Mucosa of stomach (tissue), 1 donor: ENCODE results near the gene IL11.

ENCODE experiments used
- H3K27me3 ChIP-seq: one replicate; pipeline ENCODE4 v1.7.0; 2013; ENCODE audit warnings: mild to moderate bottlenecking, low read length; ENCODE audit not compliant: control insufficient read depth, insufficient read depth
- H3K36me3 ChIP-seq: one replicate; pipeline ENCODE4 v1.7.0; 2013; ENCODE audit warnings: low read length; ENCODE audit not compliant: control insufficient read depth, insufficient read depth
- H3K4me1 ChIP-seq: one replicate; pipeline ENCODE4 v1.7.0; 2013; ENCODE audit warnings: mild to moderate bottlenecking, low read length; ENCODE audit not compliant: control insufficient read depth, insufficient read depth
- H3K4me3 ChIP-seq: one replicate; pipeline ENCODE4 v1.7.0; 2013; ENCODE audit warnings: low read length
- H3K9ac ChIP-seq: one replicate; pipeline ENCODE4 v1.7.0; 2013; ENCODE audit warnings: mild to moderate bottlenecking, low read length, moderate library complexity
- H3K9me3 ChIP-seq: one replicate; pipeline ENCODE4 v1.7.0; 2013; ENCODE audit warnings: mild to moderate bottlenecking, low read length, moderate library complexity; ENCODE audit not compliant: control insufficient read depth
- donor health status: Pancreatic carcinoma.

Gene IL11

DNA sequence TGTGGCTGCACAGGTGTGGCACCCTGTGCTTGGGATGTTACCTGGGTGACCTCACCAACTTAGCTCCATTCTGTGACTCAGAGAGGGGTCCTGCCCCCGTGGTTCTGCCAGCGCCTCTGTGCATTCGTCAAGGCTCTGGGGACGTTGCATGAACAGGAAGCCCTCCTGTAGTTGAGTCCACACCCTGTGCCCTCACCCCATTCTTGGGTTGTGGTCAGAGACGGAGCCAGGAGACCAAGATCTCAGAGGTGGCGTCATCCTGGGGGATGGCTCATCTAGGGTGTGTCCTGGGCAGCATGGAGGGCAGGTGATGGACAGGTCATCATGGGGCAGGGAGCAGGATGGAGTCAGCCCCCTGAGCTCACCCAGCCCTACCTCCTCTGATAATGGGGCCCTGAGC lies 18.2 kb downstream of the IL11 start:
- no peak overlapping the region for H3K9ac ChIP-seq
- no peaks in the 10 kb centered on the region for H3K9me3 ChIP-seq
- no peak overlapping the region for H3K4me3 ChIP-seq
- peaks cover 49% of the 10 kb centered on the region for H3K27me3 ChIP-seq
- H3K4me1 ChIP-seq, result peaks cover 23% of the 10 kb centered on the region
- H3K36me3 ChIP-seq, result no peaks in the 10 kb centered on the region

DNA sequence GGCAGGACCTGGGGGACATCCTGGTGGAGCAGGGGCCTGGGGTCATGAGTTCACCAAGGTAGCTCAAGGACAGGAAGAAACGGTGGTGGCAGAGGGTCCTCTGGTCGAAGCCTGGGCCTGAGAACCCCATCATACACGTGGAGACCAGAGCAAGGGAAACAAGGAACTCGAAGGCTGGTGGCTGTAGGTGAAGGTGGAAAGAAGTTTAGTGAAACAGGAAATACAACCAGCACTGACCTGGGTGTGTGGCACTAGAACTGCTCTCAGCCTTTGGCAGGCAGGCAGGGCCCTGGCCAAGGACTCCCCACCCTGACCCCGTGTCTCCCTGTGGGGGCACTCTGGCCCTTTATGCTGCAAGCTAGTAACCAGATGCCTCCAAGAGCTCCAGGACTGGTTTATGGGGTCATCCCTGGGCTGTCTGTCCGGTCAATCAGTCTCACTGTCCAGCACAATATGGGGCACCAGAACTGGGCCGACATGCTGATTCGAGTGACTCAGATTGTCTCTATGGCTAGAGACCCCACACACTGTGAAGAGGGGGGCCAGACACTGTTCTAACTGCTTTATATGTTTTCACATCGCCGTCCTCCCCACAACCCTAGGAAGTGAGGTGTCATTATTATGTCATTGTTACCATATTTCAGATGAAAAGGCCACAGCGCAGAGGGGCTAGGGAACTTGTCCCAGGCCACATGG lies 19.5 kb downstream of the IL11 start:
- Histone ChIP-seq H3K4me3 (no peak overlapping the region), H3K4me1 (peaks cover 26% of the 10 kb centered on the region), H3K9ac (no peak overlapping the region), H3K36me3 (no peaks in the 10 kb centered on the region), H3K9me3 (no peaks in the 10 kb centered on the region), H3K27me3 (peaks cover 49% of the 10 kb centered on the region)

DNA sequence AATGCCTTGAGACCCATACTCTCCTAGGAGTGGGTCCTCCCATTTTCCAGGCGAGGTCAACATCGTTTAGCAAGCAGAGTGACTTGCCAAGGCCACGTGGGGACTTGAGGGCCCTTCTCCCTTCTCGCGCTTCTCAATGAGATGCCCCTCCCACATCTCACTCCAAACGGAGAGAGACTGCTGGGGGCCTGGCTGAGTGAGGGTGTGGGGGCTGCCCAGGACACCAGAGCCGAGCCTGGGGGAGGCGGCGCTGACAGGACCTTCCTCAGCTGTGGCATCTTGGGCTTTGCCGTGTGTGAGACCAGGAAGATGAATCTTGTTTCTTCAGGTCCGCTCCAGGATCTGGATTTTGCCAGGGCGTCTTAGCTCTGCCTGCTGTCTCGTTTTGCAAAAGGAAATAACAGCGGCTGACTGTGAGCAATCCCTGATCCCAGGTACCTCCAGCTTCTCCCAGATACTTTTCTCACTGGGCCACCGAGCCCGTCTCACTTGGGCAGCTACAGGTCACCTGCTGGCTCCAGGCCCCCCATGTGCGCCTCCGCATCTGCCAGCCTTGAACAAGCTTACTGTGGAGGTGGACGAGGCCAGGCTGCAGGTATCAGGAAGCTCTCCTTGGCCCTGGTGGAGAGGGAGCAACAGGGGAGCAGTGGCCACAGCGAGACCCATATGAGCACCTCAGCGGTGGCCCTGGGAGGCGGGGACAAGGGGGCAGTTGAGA lies 21.8 kb downstream of the IL11 start:
- H3K27me3 ChIP-seq, result peaks cover 32% of the 10 kb centered on the region
- no peak overlapping the region for H3K4me3 ChIP-seq
- peaks cover 28% of the 10 kb centered on the region for H3K4me1 ChIP-seq
- no peaks in the 10 kb centered on the region for H3K9me3 ChIP-seq
- H3K9ac ChIP-seq, result no peak overlapping the region
- H3K36me3 ChIP-seq, result no peaks in the 10 kb centered on the region

DNA sequence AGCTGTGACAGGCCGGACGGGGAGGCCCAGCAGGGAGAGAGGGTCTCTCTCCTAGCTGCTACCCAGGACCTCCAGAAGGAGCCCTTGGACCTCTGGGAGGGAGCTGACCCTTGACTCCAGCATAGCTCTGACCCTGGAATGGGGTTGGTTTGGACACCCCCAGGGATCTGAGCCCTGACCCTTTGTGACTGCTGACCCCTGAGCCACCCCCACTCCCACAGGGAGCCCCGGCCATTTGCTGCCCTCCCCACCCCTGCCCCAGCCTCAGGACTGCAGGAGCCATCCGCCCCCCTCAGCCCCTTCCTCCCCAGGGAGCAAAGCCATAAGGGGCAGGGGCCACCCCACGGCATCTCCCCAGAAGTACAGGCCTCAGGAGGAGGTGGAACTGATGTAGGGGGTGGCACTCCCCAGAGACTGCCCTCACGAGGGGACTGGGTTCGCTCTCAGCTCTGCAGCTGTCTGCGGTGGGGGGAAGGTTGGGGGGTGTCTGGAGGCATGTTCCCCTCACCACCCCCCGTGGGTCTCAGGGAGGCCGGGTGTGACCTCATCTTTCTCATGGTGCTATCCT lies 22.7 kb downstream of the IL11 start:
- Histone ChIP-seq H3K4me3 (no peak overlapping the region), H3K4me1 (peaks cover 21% of the 10 kb centered on the region), H3K9ac (no peak overlapping the region), H3K27me3 (peaks cover 22% of the 10 kb centered on the region), H3K9me3 (no peaks in the 10 kb centered on the region), H3K36me3 (no peaks in the 10 kb centered on the region)

DNA sequence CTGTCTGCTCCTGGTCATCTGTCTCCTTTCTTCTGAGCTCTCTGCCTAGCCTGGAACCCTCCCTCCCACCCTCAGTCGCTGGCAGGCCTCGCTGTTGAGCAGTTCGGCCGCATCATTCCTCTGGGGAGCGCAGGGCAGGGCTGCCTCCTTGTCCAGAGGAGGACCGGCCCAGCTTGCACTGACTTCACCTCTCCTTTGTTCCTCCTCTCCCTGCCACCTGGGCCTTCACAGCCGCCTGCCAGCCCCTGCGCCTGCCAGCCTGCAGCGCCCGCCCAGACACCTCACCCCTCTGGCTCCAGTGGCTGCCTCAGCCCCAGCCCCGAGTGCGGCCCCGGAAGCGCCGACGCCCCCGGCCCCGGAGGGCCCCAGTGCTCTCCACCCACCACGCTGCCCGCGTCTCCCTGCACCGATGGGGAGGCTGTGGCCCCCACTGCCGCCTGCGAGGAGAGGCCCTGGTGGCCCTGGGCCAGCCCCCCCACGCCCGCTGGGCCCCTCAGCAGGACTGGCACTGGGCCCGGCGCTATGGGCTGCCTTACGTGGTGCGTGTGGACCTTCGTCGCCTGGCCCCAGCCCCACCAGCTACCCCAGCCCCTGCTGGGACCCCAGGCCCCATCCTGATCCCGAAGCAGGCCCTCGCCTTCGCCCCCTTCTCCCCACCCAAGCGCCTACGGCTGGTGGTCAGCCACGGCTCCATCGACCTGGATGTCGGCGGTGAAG lies 23.4 kb downstream of the IL11 start:
- Histone ChIP-seq H3K9me3 (no peaks in the 10 kb centered on the region), H3K36me3 (no peaks in the 10 kb centered on the region)

DNA sequence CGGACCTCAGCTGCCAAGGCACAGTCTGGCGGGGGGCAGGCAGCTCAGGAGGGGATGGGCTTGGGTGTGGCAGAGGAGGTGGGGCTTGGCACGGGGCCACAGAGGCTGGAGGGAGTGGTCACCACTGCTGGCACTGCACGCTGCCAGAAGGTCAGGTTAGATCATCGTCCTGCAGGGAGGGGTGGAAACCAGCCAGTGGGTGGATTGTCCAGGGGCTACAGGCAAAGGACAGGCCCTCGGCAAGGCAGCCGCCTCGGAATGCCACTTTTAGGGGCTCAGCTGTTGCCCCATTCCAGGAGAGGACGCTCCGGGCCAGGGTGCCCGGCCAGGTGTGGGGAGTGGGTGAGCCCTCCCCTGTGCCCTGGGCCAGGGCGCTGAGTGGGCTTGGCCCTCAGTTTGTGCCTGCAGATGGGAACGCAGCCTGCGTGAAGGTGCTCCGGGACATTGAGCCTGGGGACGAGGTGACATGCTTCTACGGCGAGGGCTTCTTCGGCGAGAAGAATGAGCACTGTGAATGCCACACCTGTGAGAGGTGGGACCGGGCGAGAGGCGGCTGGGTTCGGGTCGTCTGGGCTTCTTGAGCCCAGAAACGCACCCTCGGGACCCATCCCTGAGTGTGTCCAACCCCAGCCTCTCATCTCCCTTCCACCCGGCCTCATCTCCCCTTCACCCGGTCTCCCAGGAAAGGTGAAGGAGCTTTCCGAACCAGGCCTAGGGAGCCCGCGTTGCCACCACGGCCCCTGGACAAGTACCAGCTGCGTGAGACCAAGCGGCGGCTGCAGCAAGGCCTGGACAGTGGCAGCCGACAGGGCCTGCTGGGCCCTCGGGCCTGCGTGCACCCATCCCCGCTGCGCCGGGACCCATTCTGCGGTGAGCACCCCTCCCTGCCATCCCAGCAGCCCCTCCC lies 24.2 kb downstream of the IL11 start:
- H3K9ac ChIP-seq, result no peak overlapping the region
- H3K9me3 ChIP-seq, result no peaks in the 10 kb centered on the region
- peaks cover 8% of the 10 kb centered on the region for H3K27me3 ChIP-seq
- H3K36me3 ChIP-seq, result no peaks in the 10 kb centered on the region
- no peak overlapping the region for H3K4me3 ChIP-seq
- peaks cover 16% of the 10 kb centered on the region for H3K4me1 ChIP-seq

More for the DNA sequence above, 23.4 kb downstream of the IL11 start:
- H3K27me3 ChIP-seq, result peaks cover 16% of the 10 kb centered on the region
- no peak overlapping the region for H3K4me3 ChIP-seq
- H3K4me1 ChIP-seq, result peaks cover 16% of the 10 kb centered on the region
- no peak overlapping the region for H3K9ac ChIP-seq

DNA sequence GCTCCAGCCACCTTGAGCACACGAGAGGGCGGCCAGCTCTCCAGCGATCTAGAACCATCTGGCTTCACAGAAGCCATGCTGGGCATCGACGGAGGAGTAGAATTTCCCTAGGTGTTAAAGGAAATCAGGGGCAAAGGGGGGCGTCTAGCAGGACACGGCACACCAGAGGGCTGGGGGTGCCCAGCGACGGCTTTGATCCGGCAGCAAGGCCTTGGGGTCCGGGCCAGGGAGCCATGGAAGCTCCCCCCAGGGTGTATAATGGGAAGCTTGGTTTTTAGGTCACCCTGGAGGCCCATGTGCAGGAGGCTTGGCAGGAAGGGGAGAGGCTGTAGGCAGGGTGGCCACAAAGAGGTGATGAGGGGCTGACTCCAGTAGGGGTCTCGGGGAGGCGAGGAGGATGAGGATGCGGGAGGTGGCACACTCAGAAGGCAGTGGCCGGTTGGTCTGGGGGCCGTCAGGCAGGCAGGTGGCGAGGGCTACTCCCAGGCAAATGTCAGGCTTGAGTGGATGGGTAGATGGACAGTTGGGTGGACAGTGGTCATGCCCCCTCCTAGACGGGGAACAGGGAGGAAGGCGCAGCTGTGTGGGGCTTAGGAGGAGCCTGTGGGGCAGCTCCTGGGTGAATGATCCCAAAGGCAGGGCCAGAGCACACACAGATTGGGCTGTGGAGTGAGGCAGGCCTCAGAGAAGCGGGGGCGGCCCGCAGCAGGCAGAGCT lies 25.0 kb downstream of the IL11 start:
- H3K4me3 ChIP-seq, result no peak overlapping the region
- H3K9ac ChIP-seq, result no peak overlapping the region
- peaks cover under 1% of the 10 kb centered on the region for H3K27me3 ChIP-seq
- no peaks in the 10 kb centered on the region for H3K9me3 ChIP-seq
- H3K4me1 ChIP-seq, result peaks cover 16% of the 10 kb centered on the region
- no peaks in the 10 kb centered on the region for H3K36me3 ChIP-seq

DNA sequence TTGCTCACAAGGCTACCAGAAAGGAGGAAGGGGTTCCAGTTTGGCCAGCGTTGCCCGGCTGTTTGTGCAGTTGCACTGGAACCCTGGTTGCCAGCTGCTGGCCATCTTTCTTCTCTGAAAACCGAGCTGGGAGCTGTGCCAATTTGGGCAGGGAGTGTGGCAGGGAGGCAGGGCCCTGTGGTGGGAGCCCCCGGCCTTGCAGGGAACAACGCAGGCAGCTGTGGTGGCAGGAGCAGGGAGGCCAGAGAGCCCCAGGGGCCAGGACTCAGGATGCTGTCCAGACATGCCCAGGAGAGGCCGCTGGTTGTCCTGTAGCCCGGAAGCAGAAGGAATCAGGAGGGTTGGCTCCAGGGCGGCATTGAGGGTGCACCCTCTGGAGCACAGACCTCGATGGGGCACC lies 25.8 kb downstream of the IL11 start:
- H3K4me3 ChIP-seq, result no peak overlapping the region
- no peak overlapping the region for H3K9ac ChIP-seq
- no peaks in the 10 kb centered on the region for H3K27me3 ChIP-seq
- H3K36me3 ChIP-seq, result no peaks in the 10 kb centered on the region
- no peaks in the 10 kb centered on the region for H3K9me3 ChIP-seq
- peaks cover 18% of the 10 kb centered on the region for H3K4me1 ChIP-seq

DNA sequence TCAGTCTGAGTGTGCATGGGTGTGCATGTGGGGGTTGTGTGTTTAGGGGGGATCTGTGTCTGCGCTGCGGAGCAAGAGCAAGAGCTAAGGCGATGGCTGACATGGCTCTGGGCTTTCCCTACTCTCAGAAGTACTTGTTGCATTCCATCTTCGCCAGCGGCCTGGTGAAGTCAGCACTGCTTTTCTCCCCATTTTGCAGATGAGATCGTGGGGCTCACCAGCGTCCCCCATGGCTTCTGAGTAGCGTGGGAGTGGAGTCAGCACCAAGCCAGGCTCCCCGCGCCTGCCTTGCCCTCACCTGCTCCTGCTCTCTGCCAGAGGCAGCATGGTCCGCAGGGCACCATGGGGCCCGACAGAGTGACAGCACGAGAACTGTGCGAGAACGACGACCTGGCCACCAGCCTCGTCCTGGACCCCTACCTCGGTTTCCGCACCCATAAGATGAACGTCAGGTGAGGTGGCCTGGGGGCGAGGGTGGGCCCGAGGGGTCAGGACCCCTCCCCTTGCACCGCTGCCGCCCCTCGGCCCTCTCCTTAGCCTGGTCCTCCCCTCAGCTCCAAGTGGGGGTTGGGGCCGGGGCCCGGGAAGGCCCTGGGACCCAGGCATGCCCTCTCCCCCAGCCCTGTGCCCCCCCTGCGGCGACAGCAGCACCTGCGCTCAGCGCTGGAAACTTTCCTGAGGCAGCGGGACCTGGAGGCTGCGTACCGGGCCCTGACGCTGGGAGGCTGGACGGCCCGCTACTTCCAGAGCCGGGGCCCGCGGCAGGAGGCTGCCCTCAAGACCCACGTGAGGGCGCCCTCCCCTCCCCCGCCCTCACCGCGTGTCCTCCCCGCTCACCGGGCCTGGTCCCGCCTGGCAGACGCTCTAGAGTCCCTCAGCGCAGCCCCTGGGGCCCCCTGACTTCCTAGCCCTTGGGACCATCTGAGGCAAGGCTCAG lies 28.4 kb downstream of the IL11 start:
- no peaks in the 10 kb centered on the region for H3K9me3 ChIP-seq
- no peak overlapping the region for H3K9ac ChIP-seq
- H3K27me3 ChIP-seq, result no peaks in the 10 kb centered on the region
- H3K36me3 ChIP-seq, result no peaks in the 10 kb centered on the region
- peaks cover 25% of the 10 kb centered on the region for H3K4me1 ChIP-seq
- no peak overlapping the region for H3K4me3 ChIP-seq

DNA sequence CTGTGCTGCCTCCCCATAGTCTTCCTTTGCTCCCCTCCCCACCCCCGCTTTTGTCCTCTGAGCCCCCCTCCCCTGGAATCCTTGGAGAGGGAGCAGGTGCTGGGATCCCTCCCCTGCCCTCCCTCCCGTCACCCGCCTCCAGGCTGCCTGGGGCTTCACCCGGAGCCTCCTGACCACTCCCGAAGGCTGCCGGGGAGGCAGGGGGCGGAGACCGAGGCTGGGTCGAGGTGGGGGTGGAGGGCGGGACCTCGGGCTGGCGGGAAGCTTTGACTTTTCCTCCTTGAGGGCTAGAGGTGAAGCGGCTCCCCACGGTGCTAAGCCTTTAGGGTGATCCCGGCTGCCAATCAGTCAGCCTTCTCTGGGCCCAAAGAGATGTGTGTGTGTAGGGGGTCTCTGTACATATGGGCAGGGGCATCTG lies 29.1 kb downstream of the IL11 start:
- Histone ChIP-seq H3K4me3 (peak overlapping the region; percentile 60), H3K9ac (peak overlapping the region; percentile 97), H3K4me1 (peaks cover 25% of the 10 kb centered on the region), H3K9me3 (no peaks in the 10 kb centered on the region), H3K36me3 (no peaks in the 10 kb centered on the region), H3K27me3 (no peaks in the 10 kb centered on the region)
